Neutrophil (primary cell): ENCODE data around the gene ADD2.

Source experiments
- H3K27ac ChIP-seq: fragments of 200-600 bp; sonication (generic); 2 replicates; pipeline ENCODE4 v1.5.1; 2016; ENCODE audit warnings: mild to moderate bottlenecking, moderate library complexity
- H3K27me3 ChIP-seq: fragments of 200-600 bp; sonication (generic); 2 replicates; pipeline ENCODE4 v1.6.0; 2016; ENCODE audit warnings: mild to moderate bottlenecking
- H3K36me3 ChIP-seq: fragments of 200-600 bp; sonication (generic); 2 replicates; pipeline ENCODE4 v1.5.1; 2017
- H3K4me1 ChIP-seq, 2 experiments: fragments of 200-600 bp in 1 of 2; sonication (generic) in 1 of 2; 1 replicate in 1 of 2; 2 replicates in 1 of 2; pipeline versions ENCODE4 v1.5.1 to v1.6.1; 2013 to 2016; ENCODE audit warnings: low read depth in 1 of 2, low read length in 1 of 2, mild to moderate bottlenecking in 1 of 2, moderate library complexity in 1 of 2; ENCODE audit not compliant: control insufficient read depth in 1 of 2, insufficient read depth in 1 of 2
- H3K4me3 ChIP-seq, 2 experiments: fragments of 200-600 bp in 1 of 2; sonication (generic) in 1 of 2; 1 replicate in 1 of 2; 2 replicates in 1 of 2; pipeline ENCODE4 v1.5.1; 2013 to 2016; ENCODE audit warnings: low read depth in 1 of 2, low read length in 1 of 2, mild to moderate bottlenecking in 1 of 2, moderate library complexity in 1 of 2
- H3K9me3 ChIP-seq: fragments of 200-600 bp; sonication (generic); 2 replicates; pipeline ENCODE4 v1.5.1; 2016
- TF ChIP-seq, protein P1 (sequence below): fragments of 200-600 bp; sonication (generic); IDR thresholded peaks from 2 replicates; pipeline ENCODE4 v1.5.1; 2016; ENCODE audit warnings: antibody characterized with exemption

The ADD2 gene

DNA sequence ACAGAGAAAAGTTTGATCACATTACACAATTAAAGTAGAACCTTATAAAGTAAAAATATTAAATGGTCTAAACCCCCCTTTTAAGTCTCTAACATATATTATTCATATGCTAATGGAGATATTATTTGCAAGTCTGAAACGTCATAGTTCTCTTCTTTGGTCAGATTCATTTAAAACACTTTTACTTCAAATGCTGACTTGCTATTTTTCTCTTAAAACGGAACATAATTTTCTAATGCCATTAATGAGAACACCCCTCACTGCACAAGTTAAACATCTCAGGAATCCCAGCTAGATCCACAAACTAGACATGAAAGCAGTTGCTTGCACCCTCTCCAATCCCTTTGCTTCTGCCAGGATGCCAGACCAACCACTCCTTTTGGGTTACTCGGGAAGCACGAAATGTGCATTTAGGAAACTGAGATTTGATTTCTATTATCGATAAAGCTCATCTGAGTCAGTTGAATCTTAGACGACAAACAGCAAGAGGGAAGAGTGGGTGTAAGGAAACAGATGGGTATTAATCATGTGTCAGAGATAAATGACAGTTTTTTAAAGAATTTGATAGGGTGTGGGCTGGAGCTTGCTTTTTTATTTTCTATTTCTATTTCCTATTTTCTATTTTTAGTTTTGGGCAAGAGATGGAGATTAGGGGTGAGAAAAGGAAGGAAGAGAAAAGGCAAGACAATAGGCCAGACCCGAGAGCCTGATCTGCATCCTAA lies 1.5 kb downstream of the ADD2 start:
- TF ChIP-seq, protein P1, sequence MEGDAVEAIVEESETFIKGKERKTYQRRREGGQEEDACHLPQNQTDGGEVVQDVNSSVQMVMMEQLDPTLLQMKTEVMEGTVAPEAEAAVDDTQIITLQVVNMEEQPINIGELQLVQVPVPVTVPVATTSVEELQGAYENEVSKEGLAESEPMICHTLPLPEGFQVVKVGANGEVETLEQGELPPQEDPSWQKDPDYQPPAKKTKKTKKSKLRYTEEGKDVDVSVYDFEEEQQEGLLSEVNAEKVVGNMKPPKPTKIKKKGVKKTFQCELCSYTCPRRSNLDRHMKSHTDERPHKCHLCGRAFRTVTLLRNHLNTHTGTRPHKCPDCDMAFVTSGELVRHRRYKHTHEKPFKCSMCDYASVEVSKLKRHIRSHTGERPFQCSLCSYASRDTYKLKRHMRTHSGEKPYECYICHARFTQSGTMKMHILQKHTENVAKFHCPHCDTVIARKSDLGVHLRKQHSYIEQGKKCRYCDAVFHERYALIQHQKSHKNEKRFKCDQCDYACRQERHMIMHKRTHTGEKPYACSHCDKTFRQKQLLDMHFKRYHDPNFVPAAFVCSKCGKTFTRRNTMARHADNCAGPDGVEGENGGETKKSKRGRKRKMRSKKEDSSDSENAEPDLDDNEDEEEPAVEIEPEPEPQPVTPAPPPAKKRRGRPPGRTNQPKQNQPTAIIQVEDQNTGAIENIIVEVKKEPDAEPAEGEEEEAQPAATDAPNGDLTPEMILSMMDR = no peak
- Histone ChIP-seq H3K36me3 (no peaks in the 10 kb centered on the region), H3K9me3 (no peaks in the 10 kb centered on the region), H3K27ac (no peak overlapping the region), H3K4me1 (peaks cover 0 to 10% of the 10 kb centered on the region in 2 experiments), H3K27me3 (peaks cover 99% of the 10 kb centered on the region), H3K4me3 (no peak overlapping the region)

DNA sequence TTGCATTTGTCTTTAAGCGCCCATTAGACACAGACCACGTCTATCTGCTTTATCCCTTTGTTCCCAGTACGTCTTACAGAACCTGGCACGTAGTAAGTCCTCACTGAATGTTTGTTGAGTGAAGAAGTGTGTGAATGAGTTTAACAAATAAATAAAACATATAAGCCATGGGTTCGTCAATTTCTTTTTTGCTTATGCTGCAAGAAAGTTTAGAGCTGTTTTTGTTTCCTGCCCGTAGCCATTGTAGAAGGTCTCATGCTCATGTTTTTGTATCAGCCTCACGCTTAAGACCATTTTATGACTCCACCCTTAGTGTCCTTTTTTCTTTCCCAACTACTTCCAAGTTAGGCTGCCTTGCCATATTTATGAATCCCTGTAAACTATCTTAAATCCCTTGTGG lies 2.5 kb downstream of the ADD2 start:
- H3K27me3 ChIP-seq = peaks cover 97% of the 10 kb centered on the region
- TF ChIP-seq, protein P1 = no peak
- no peak overlapping the region for H3K4me3 ChIP-seq
- H3K36me3 ChIP-seq = no peaks in the 10 kb centered on the region
- H3K9me3 ChIP-seq = no peaks in the 10 kb centered on the region
- no peak overlapping the region for H3K27ac ChIP-seq
- H3K4me1 ChIP-seq = peaks cover 0 to 10% of the 10 kb centered on the region in 2 experiments

DNA sequence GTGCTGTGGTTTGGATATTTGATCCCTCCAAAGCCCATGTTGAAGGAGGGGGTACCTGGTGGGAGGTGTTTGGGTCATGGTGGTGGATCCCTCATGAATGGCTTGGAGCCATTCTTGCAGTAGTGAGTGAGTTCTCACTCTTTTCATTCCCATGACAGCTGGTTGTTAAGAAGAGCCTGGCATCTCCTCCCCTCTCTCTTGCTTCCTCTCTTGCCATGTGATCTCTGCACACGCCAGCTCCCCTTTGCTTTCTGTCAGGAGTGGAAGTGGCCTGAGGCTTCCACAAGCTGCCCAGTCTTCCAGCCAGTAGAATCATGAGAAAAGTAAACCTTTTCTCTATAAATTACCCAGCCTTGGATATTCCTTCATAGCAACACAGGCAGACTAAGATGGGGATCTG lies 8.6 kb downstream of the ADD2 start:
- H3K9me3 ChIP-seq = no peaks in the 10 kb centered on the region

DNA sequence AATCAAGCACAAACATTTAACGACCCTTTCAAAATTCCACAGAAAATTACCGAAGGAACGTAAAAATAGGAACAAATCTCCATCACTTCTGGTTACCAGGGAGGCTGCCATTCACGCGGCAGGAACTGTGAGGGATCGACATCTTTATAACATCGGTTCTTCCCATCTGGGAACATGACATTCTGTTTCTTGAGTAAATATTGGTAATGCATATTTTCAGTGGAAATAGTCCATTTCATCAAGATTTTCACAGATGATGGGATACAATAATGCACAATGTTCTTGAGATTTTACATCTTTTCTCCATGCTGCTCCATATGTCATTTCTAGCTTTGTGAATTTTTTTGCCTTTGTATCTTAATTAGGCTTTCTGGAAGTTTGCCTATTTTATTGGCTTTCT lies 10.0 kb downstream of the ADD2 start:
- no peak overlapping the region for H3K27ac ChIP-seq
- H3K9me3 ChIP-seq = no peaks in the 10 kb centered on the region
- TF ChIP-seq, protein P1 = no peak

More for the DNA sequence above, 8.6 kb downstream of the ADD2 start:
- TF ChIP-seq, protein P1 = no peak
- Histone ChIP-seq H3K27me3 (peaks cover 91% of the 10 kb centered on the region), H3K36me3 (no peaks in the 10 kb centered on the region), H3K4me1 (no peaks in the 10 kb centered on the region), H3K4me3 (no peak overlapping the region), H3K27ac (no peak overlapping the region)

DNA sequence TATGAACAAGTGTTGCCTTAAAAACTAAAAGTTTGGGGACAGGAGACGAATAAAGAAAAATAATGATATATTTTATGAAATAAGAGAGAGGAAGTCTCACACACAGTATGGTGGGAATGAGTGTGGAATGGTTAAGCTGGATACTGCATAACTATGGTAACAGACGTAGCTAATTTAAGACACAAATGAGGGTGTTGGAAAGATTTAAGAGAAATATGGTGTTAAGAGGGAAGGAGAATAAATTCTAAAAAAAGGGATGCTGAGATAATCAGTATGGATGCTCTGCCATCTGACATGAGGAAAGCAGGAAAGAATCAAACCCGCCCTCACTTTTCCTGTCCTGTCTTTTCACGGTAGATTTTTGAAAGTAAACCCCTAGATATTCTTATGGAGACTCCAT lies 10.6 kb downstream of the ADD2 start:
- peaks cover 83% of the 10 kb centered on the region for H3K27me3 ChIP-seq

More for the DNA sequence above, 10.0 kb downstream of the ADD2 start:
- Histone ChIP-seq H3K36me3 (no peaks in the 10 kb centered on the region), H3K4me3 (no peak overlapping the region), H3K4me1 (no peaks in the 10 kb centered on the region), H3K27me3 (peaks cover 89% of the 10 kb centered on the region)

More for the DNA sequence above, 10.6 kb downstream of the ADD2 start:
- H3K9me3 ChIP-seq = no peaks in the 10 kb centered on the region
- no peaks in the 10 kb centered on the region for H3K4me1 ChIP-seq
- no peaks in the 10 kb centered on the region for H3K36me3 ChIP-seq
- no peak overlapping the region for H3K27ac ChIP-seq
- TF ChIP-seq, protein P1 = no peak
- H3K4me3 ChIP-seq = no peak overlapping the region
